Measurements from ENCODE around the gene FBXW10B.

GRCh38 chr17:15648386-15648785 lies 28.9 kb upstream of the FBXW10B start:
- TF ChIP-seq CTCF (IDR thresholded peaks at IDR 0.05 in 8 of 11, conservative IDR thresholded peaks at IDR 0.05 in 3 of 11), result no peak
- no peak for TF ChIP-seq POLR2A (IDR thresholded peaks at IDR 0.05)
